Activated CD4-positive, alpha-beta T cell treated with anti-CD3 and anti-CD28 coated beads, Interleukin-2, amount 10 ng/mL, durations not matched to agents 7 days and 5 days (primary cell): ENCODE results near the gene SDCCAG8. TPM values are rescaled to one million over a fixed set of nuclear protein-coding genes. Genes with fewer than 3 reads are reported as not detected.

Source experiments
- CTCF ChIA-PET: fragments of 350-600 bp; sonication (Branson Sonifier 250); formaldehyde crosslinking; loops from one replicate; lab custom pipeline; 2021; ENCODE audit warnings: antibody characterized with exemption; lab: Charles Lee
- POLR2A ChIA-PET: fragments of 350-600 bp; sonication (Branson Sonifier 250); formaldehyde crosslinking; loops from one replicate; lab custom pipeline; 2021; ENCODE audit warnings: antibody characterized with exemption; lab: Charles Lee
- DNase-seq: peaks from one replicate; pipeline ENCODE4 v3.0.0-alpha.2; 2020
- H3K27ac Mint-ChIP-seq: one replicate; pipeline ENCODE4 v1.8.0; 2021; ENCODE audit warnings: mild to moderate bottlenecking, moderate library complexity, mixed read lengths
- H3K27me3 Mint-ChIP-seq: one replicate; pipeline ENCODE4 v1.8.0; 2021; ENCODE audit warnings: mixed read lengths
- H3K36me3 Mint-ChIP-seq: one replicate; pipeline ENCODE4 v1.8.0; 2021; ENCODE audit warnings: low read depth, mixed read lengths
- H3K4me1 Mint-ChIP-seq: one replicate; pipeline ENCODE4 v1.8.0; 2021; ENCODE audit warnings: mixed read lengths
- H3K4me3 Mint-ChIP-seq: one replicate; pipeline ENCODE4 v1.8.0; 2021; ENCODE audit warnings: mild to moderate bottlenecking, moderate library complexity, mixed read lengths
- H3K9me3 Mint-ChIP-seq: one replicate; pipeline ENCODE4 v1.8.0; 2021; ENCODE audit warnings: mixed read lengths
- microRNA-seq: library from miRNA; unstranded; fragments of <30 nt; microRNA quantifications from one replicate; pipeline ENCODE4 v1.2.0, GENCODE V29; 2021; ENCODE audit warnings: borderline microRNAs expressed, borderline replicate concordance
- total RNA-seq, 2 experiments: library from RNA; stranded (reverse); gene quantifications; one replicate each; pipeline ENCODE4 v1.2.3, GENCODE V29; 2021

Gene SDCCAG8
- total RNA-seq, 2 experiments from 2014 or later, result 23.8 to 26.4 TPM

- H3K4me1 Mint-ChIP-seq, result peaks cover 7% of the 10 kb centered on the region
- no peak overlapping the region for H3K4me3 Mint-ChIP-seq
- H3K36me3 Mint-ChIP-seq, result peaks cover 9% of the 10 kb centered on the region
- H3K9me3 Mint-ChIP-seq, result no peaks in the 10 kb centered on the region
- H3K27me3 Mint-ChIP-seq, result no peaks in the 10 kb centered on the region
- H3K27ac Mint-ChIP-seq, result no peak overlapping the region
- DNase-seq, result no peak
- ChIA-PET POLR2A (no interaction called here), CTCF (no interaction called here)
These were observed 287.7 kb downstream of the SDCCAG8 start for GRCh38 chr1:243543501-243543900.

DNA sequence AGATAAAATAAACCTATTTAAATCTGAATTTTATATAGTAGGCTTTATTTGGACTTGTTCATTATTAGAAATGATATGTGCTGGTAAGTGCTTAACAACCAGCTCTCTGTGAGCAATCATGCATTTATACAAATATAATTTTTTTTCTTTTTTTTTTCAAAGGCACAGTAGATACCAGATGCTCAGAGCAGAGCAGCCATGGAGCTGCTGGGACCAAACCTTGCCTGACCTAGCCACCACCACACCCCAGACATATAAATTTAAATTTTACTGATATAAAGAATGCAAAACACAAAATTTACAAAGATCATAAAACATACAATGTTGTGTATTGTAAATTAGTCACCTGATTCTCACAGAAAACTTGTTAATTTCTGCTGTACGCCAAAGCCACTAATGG, 290.6 kb downstream of the SDCCAG8 start:
- POLR2A ChIA-PET, result no interaction called here
- Mint-ChIP-seq H3K4me1 (peaks cover 13% of the 10 kb centered on the region), H3K4me3 (no peak overlapping the region), H3K27me3 (no peaks in the 10 kb centered on the region), H3K36me3 (peaks cover 15% of the 10 kb centered on the region), H3K9me3 (no peaks in the 10 kb centered on the region), H3K27ac (no peak overlapping the region)
- CTCF ChIA-PET, result interaction anchor here (1.5 kb wide), 1 partner anchor 10 kb away, joined by 3 read pairs; no protein-coding TSS in a partner anchor
- DNase-seq, result no peak

DNA sequence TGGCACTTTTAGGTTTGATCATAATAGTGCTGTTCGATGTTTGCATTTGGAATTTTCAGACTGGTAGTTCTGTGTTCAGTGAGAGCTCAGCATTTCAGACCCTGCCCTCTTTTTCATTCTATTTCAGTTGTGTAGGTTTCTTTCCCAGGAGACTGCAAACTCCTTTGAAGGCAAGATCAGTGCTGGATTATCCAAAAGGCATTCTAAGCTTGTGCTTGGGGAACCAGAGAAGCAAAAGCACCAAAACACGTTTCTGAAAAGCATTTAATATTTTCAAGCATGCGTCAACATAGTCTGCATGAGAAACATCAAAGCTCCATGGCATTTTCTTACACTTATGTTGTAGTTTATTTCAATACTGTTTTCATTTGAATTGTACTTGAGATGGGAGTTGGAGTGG, 292.1 kb downstream of the SDCCAG8 start:
- no peak overlapping the region for H3K27ac Mint-ChIP-seq
- CTCF ChIA-PET, result no interaction called here
- H3K4me1 Mint-ChIP-seq, result peaks cover 7% of the 10 kb centered on the region
- POLR2A ChIA-PET, result no interaction called here
- H3K9me3 Mint-ChIP-seq, result no peaks in the 10 kb centered on the region
- H3K4me3 Mint-ChIP-seq, result no peak overlapping the region
- H3K36me3 Mint-ChIP-seq, result peaks cover 15% of the 10 kb centered on the region
- DNase-seq, result no peak
- H3K27me3 Mint-ChIP-seq, result no peaks in the 10 kb centered on the region

DNA sequence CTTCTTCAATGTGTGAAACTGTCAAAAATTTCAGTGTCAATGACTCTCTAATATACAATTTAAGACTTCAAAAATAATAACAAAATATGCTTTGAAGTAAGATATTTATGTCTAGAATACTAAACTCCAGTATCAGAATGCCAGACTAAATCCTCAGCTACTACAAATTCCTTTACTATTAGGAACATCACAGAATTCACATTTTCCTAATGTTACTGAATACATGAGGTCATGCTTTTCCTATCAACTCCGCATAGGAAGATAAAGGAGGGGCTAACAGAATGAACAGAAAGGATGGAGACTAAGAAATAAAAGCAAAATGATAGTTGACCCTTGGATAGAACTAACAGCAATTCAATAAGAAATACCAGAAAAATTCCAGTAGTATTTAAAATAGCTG, 292.7 kb downstream of the SDCCAG8 start:
- POLR2A ChIA-PET, result no interaction called here
- CTCF ChIA-PET, result no interaction called here
- H3K27ac Mint-ChIP-seq, result no peak overlapping the region

DNA sequence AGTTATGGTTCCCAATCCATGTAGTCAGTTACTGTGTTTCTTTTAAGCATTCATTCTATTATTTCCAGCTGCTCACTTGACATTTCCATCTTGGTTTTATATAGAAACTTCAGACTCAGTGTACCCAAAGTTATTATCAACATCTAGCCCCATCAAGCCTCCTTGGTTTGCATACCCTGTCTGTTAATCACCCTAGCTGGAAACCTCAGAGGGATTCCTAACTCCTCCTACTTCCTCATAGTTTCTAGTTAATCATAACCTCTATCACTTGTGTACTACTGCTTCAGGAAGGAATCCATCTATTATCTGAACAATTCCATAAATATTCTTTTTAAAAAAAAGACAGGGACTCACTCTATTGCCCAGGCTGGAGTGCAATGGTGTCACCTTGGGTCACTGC, 293.3 kb downstream of the SDCCAG8 start:
- peaks cover 7% of the 10 kb centered on the region for H3K4me1 Mint-ChIP-seq
- ChIA-PET POLR2A (no interaction called here), CTCF (interaction anchor here (0.5 kb wide), 1 partner anchor 44 kb away, joined by 3 read pairs; no protein-coding TSS in a partner anchor)
- no peak for DNase-seq
- H3K27ac Mint-ChIP-seq, result no peak overlapping the region
- no peaks in the 10 kb centered on the region for H3K9me3 Mint-ChIP-seq
- no peak overlapping the region for H3K4me3 Mint-ChIP-seq
- peaks cover 10% of the 10 kb centered on the region for H3K36me3 Mint-ChIP-seq
- H3K27me3 Mint-ChIP-seq, result no peaks in the 10 kb centered on the region

More for the DNA sequence above, 292.7 kb downstream of the SDCCAG8 start:
- no peaks in the 10 kb centered on the region for H3K9me3 Mint-ChIP-seq
- peaks cover 15% of the 10 kb centered on the region for H3K36me3 Mint-ChIP-seq
- no peaks in the 10 kb centered on the region for H3K27me3 Mint-ChIP-seq
- peaks cover 7% of the 10 kb centered on the region for H3K4me1 Mint-ChIP-seq
- H3K4me3 Mint-ChIP-seq, result no peak overlapping the region
- DNase-seq, result no peak

Small RNA genes within 50 kb of the gene (microRNA-seq; reads per million reads assigned to microRNA genes)
- gene MIR4677, result 3.2 reads per million, percentile 19 among the genes with 10 or more reads in this experiment

Other genes starting within 250 kb of the SDCCAG8 start
- 10 to 100 TPM; 32.1 to 39.8 TPM for gene CEP170, start 760 bp upstream of the SDCCAG8 start, total RNA-seq